GM18508 (cell line): Measurements from ENCODE around the gene SDK2.
"Not testable (repeated sequence)": the region's sequence is repeated elsewhere in the genome, so short reads cannot be mapped to it uniquely, and the experiment has no call there.

Source experiments
- ATAC-seq: cut with Tn5 transposase; IDR thresholded peaks from one replicate; pipeline ENCODE4 v1.9.1; 2021; ENCODE audit warnings: moderate number of reproducible peaks; ENCODE audit not compliant: insufficient read depth, unreplicated experiment

Gene SDK2

DNA sequence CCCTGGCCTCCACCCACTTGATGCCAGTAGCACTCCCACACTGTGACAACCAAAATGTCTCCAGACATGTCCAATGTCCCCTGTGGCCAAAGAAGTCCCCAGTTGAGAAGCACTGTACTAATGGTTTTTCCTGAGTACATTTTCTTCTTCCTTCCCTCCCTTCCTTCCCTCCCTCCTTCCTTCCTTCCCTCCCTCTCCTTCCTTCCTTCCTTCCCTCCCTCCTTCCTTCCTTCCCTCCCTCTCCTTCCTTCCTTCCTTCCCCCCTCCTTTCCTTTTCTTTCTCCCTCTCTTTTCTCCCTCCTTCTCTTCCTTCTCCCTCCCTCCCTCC, 255.7 kb downstream of the SDK2 start:
- ATAC-seq = no peak

GRCh38 chr17:73387746-73388577, 256.3 kb downstream of the SDK2 start:
- ATAC-seq = no peak

DNA sequence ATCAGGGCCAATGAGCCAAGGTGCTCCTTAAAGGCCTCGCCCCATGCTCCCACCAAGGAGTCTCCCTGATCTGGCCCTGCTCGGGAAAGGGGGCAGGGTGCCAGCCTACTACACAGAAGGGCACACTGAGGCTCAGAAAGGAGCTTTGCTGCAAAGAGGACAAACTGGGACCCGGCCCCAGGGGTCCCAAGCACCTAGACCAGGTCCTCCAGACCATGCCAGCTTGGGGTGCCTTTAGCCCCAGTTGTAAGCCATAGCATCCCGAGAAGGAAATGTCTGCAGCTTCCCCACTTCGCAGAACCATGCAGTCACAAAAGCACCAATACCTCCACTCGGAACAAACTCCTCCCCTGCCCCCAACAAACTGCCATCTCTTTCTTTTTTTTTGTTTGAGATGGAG, 257.7 kb downstream of the SDK2 start:
- ATAC-seq = no peak

DNA sequence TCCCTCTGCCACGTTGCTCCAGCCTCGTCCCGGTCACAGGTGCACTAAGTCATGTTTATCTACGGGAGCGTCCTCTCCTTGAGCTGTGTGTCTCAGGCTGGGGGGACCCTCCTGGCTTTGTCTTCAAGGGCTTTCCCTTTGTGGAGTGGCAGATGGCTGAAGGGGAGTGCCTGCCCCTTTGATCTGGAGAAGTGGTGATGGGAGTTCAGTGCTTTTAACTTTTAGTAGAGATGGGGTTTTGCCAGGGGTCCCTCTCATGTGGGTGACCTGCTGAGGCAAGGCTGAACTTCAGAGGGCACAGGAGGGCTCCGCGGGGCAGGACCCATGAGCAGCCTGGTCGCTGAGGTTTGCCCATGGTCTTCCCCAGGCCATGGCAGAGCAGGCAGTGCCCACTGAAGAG, 259.3 kb downstream of the SDK2 start:
- no peak for ATAC-seq

DNA sequence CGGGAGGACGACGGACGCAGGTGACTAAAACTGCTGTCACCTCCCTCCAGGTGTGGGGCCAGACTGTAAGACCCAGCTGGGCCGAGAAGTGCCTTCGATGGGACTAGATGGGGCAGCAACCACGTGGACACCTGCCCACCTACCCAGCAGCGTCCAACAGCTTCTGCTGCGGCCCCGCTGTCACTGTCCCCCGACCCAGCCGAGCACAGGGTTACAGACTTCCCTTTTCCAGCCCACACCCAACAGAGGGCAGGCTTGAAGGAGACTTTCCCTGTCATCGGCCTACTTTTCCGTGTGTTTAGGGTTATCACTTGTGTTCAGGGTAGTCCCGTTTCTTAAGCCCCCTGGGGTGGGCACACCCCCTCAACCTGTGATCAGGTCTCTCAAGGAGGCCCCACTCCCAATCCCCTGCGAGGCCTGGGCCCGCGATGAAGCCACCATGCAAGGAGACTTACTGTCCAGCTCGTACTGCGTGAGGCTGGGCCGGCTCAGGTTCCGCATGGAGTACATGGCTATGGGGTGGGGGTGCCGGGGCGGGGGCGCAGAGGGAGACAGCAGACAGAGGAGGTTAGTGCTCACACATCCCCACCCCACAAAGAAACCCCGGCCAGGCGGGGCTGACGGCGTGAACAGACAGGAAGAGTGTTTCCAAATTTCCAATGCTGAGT, 263.7 kb downstream of the SDK2 start:
- ATAC-seq = no peak

DNA sequence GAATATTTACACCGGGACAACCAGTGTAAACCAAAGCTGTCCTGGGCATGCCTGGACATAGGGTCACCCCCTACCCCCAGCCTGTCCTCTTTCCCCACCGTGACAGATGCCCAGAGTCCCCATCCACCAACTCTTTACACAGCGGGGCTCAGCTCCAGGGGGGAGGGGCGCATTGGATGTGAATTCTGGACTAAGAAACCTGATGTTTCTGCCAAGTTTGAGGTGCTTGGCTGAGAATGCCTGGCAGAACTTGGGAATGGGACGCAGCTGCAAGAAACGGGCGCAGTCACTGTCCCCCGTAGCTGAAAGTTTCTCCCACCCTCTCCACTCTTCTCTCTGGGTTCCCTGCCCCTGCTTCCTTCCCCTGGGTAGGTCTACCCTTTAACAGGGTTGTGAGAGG, 264.4 kb downstream of the SDK2 start:
- no peak for ATAC-seq

- no peak for ATAC-seq
Measured at GRCh38 chr17:73378974-73379470, 265.2 kb downstream of the SDK2 start.

- ATAC-seq = no peak
Measured at GRCh38 chr17:73376636-73377035, 267.6 kb downstream of the SDK2 start.

DNA sequence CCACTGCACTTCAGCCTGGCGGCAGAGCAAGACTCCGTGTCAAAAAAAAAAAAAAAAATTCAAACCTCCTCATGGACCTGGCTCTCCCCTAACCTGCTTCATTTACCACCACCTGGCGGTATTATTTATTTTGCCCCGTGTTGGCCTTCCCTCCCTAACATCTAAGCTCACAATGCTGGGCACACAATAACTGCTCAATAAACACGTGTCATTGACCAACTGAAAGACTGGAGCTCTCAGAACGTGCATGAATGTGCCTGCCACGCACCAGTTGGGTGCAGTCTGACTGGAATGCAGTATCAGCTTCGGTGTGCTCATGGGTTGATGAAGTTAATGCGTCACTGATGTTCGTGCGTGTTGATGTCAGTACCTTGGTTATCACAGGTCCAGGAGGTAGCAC, 268.1 kb downstream of the SDK2 start:
- ATAC-seq = no peak

DNA sequence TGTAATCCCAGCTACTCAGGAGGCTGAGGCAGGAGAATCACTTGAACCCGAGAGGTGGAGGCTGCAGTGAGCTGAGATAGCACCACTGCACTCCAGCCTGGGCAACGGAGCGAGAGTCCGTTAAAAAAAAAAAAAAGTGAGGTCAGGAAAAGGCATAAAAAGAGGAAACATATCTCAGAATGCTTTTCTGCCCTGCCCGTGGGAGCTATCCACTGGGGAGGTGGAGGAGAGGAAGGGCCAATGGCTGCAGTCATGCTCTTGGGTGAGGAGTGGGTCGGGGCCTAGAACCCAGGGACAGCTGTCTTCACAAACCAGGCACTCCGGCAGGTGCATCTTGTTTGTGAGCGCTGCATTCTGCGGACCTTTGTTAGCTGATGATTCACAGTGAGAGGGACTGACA, 272.4 kb downstream of the SDK2 start:
- ATAC-seq = no peak

GRCh38 chr17:73371285-73371684, 273.0 kb downstream of the SDK2 start:
- no peak for ATAC-seq

- not testable (repeated sequence) for ATAC-seq
Measured at GRCh38 chr17:73369817-73370490, 274.3 kb downstream of the SDK2 start.

DNA sequence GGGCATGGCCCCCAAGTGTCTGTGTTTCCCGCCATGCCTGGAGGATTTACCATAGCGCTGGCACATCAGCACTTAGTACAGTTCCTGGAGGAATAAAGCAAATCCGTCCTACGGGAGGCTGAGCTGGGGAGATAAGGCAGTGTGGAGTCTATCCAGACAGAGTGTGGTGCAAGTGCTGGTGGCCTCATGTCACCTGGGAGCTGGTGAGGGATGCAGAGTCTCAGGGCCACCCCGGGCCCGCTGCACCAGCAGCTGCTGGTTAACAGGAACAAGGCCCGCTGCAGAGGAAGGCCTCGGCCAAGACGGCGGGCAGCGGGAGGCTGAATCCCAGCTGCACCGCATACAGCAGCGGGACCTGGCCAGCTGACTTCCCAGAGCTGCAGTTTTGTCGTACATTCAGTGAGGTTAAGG, 275.1 kb downstream of the SDK2 start:
- ATAC-seq = no peak

DNA sequence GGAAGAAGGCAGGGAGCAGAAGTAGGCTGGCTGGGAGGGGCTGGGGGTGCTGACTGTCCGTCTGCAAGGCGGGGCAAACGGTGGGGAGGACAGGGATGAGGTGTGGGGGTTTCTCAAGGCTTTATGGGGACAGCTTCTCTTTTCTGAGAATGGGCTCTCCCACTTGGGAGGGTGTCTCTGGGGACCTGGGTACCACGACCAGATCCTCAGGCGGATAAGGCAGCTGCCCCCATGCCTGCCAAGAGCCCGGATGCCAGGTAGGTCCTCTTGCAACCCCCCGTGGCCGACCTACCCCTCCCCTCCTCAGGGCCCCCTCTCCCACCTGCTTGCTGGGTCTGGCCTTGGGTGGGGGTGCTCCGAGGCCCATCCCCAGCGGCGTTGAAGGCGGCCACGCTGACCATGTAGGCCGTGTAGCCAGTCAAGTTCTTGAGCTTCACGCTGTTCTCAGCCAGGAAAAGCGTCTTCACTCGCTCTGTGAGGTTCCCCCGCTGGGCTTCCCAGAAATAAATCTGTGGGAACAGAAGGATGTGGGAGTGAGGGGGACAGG, 276.1 kb downstream of the SDK2 start:
- ATAC-seq = no peak

DNA sequence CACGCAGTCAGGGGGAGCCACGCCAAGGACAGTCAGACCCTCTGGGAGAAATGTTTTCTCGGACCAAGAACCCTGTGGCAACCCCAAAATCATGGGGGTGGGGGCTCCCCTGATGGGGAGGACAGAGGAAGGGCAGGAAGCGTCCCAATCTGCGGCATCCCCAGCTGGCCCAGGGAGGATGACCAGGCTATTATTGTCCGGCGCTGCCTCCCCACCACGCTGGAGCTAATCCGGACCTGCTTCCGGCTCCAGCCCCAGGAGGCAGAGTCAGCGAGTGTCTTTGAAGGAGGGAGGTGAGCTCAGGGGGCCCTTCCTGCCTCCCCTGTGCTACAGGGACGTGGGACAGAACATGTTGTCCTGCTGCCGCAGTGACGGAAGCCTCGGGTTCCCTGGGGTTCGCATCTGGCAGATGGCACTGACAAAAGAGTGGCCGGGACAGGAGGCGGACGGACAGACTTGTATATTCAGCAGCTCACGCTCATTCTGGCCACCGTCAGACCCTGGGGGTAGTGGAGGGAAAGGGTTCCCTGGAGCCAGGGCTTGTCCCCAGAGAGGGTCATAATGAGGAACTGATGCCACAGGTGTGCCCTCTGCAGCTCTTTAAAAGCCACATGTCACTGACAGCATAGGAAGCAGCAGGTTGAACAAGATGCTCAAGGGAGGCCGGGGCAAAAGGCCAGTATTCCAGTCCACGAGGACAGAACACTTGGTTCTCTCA, 278.2 kb downstream of the SDK2 start:
- ATAC-seq = no peak

DNA sequence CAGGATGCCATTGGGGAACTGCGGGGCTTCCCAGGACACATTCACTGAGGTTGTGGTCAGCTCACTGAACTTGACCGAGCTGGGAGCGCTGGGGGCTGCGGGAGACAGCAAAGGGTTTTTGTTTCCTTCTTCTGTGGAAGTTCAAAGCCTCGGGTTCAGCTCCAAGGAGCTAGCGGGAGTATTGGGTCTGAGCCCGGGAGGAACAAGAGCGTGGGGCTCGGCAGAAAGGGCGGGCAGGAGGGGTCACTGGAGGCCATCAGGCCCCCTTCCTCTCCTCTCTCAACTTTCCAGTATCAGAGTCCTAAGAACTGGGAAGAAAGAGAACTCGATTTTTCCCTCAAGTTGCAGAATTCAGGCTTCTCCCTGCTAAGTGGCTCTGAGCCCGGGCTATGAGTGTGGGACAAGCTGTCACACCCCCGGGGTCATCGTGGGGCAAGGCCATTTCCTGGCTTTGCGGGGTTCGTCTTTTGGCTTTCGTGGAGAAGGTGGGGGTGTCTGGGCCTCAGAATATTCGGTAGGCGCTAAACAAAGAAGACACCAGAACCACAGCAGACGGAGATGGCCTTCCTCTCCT, 278.9 kb downstream of the SDK2 start:
- ATAC-seq = no peak

GRCh38 chr17:73364155-73364522, 280.1 kb downstream of the SDK2 start:
- ATAC-seq = no peak

DNA sequence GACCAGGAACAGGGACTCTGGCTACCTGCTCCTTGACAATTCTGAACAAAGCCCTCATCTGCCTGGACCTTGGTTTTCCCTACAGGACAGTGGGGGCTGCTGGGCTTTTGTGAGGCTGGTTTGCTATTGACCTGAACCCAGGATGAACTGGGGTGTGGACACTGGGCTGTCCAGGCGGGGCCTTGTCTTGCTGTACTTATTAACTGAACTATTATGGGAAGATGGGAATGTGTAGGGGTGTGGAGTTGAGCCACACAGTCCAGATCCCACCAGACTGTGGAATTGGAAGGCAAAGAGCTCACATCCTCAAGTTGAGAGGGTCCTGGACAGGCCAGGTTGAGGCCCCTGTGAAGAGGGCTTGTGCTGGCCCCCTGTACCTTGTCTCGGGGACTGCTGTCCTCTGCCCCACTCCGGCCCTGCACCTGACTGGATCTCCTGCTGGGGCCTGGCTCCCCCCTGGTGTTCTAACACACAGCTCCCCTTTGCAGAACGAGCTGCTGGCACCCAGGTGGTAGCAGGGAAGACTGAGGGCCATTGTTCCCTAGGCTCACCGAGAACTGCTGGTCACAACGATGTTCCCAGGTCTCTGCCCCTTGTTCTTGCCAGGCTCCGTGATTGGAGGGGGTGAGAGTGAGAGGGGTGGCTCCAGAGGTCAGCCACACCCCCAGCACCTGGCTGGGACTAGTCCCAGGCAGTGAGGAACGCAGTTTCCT, 280.6 kb downstream of the SDK2 start:
- ATAC-seq = no peak

DNA sequence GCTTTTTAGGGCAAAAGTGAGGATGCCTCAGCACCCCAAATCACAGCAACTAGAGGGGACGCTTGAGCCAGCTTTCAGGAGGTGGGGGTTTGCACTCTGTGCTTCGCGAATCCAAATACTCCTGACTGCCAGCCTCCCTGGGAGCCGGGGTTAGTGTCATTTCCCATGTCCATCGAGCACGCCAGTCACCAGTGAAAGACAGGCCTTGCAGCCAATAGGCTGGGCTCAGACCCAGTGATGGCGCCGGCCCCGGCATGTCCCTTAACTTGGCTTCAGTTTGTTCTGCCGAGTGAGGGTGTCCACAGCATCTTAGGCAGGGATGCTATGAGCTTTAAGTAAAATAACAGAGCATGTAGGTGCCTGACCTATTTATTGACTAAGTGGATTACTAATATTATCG, 281.5 kb downstream of the SDK2 start:
- ATAC-seq = no peak
